ENCODE measurements around the gene MAMDC4. TPM values are rescaled to one million over a fixed set of nuclear protein-coding genes. Genes with fewer than 3 reads are reported as not detected.
"Not testable (repeated sequence)": the region's sequence is repeated elsewhere in the genome, so short reads cannot be mapped to it uniquely, and the experiment has no call there.

The MAMDC4 gene
- 0.52 TPM for total RNA-seq

GRCh38 chr9:136851941-136852663 lies at the start of gene MAMDC4:
TSS of gene MAMDC4 (plus strand) at chr9:136852346. CDS start at chr9:136852417, 71 bp downstream.
- Histone ChIP-seq H3K36me3 (ENCODE audit: control insufficient read depth in 3 of 3, insufficient read depth in 3 of 3, low read length in 3 of 3) (peaks cover 6 to 17% (median 7%) of the 10 kb centered on the region in 3 donors), H3K9me3 (ENCODE audit: control insufficient read depth in 3 of 3, low read length in 3 of 3) (no peaks in the 10 kb centered on the region), H3K4me3 (ENCODE audit: low read length in 3 of 3) (no peak within 1 kb of the TSS), H3K4me1 (ENCODE audit: control insufficient read depth in 3 of 3, insufficient read depth in 3 of 3, low read length in 3 of 3) (peaks cover 36 to 46% (median 36%) of the 10 kb centered on the region in 3 donors), H3K9ac (ENCODE audit: low read depth in 1 of 3, low read length in 3 of 3) (peak within 1 kb of the TSS in 1 of 3 donors; percentile 93), H3K27ac (ENCODE audit: low read depth, low read length) (peak within 1 kb of the TSS; percentile 40), H3K27me3 (ENCODE audit: control insufficient read depth in 3 of 3, insufficient read depth in 3 of 3, low read length in 3 of 3) (peaks cover 0 to 6% (median 5%) of the 10 kb centered on the region in 3 donors)

- H3K9ac ChIP-seq (ENCODE audit: low read depth in 1 of 3, low read length in 3 of 3); H3K4me3 ChIP-seq (ENCODE audit: low read length in 3 of 3); H3K27ac ChIP-seq (ENCODE audit: low read depth, low read length); H3K9me3 ChIP-seq (ENCODE audit: control insufficient read depth in 3 of 3, low read length in 3 of 3); H3K36me3 ChIP-seq (ENCODE audit: control insufficient read depth in 3 of 3, insufficient read depth in 3 of 3, low read length in 3 of 3): not testable (repeated sequence)
- Histone ChIP-seq H3K4me1 (ENCODE audit: control insufficient read depth in 3 of 3, insufficient read depth in 3 of 3, low read length in 3 of 3) (peaks cover 30 to 33% (median 30%) of the 10 kb centered on the region in 3 donors), H3K27me3 (ENCODE audit: control insufficient read depth in 3 of 3, insufficient read depth in 3 of 3, low read length in 3 of 3) (peaks cover 22 to 37% (median 32%) of the 10 kb centered on the region in 3 donors)
Measured at GRCh38 chr9:136803009-136803550, 49.1 kb upstream of the MAMDC4 start.

DNA sequence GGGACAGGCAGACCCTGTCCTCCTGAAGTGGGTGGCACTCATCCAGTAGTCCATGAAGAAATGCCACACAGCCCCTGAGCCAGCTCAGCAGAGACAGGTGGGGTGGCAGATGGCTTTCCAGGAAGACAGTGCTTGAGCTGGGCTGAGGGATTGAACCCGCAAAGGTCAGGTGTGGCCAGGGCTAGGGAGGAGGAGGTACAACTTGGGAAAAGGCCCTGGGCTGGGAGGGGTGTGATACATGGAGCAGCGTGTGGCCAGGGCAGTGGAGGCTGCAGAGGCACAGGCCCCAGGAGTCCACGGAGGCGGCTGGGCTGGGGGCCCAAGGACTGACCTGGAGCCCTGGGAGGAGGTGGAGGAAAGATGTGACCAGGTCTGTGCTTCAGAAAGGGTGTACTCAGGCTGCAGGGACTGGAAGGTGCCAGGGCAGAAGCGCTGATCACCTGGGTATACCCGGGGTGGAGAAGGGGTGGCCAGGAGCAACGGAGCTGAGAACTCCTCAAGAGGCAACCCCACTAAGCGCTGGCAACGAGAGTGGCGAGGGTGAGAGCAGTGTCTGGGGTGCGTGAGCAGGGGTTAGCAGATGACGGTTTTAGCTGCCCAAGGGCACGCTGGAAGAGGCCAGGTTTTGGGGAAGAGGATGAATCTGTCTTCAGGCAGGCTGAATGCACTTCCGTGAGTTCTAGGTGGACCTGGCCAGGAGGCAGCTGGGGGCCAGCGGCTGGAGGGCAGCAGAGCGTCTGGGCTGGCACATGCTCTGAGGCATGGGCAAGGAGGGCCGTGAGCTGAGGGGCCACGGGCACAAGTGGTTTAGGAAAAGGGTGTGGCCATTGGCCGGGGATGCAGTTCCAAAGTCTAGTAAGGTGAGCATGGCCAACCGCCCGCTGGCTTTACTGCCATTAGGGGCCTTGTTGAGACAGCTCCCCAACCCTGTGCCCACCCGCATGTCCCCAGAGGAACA lies 48.3 kb upstream of the MAMDC4 start:
- Histone ChIP-seq H3K4me3 (ENCODE audit: low read length in 3 of 3) (no peak overlapping the region), H3K27me3 (ENCODE audit: control insufficient read depth in 3 of 3, insufficient read depth in 3 of 3, low read length in 3 of 3) (peaks cover 17 to 32% (median 26%) of the 10 kb centered on the region in 3 donors), H3K9ac (ENCODE audit: low read depth in 1 of 3, low read length in 3 of 3) (no peak overlapping the region), H3K4me1 (ENCODE audit: control insufficient read depth in 3 of 3, insufficient read depth in 3 of 3, low read length in 3 of 3) (peaks cover 30 to 33% (median 31%) of the 10 kb centered on the region in 3 donors), H3K36me3 (ENCODE audit: control insufficient read depth in 3 of 3, insufficient read depth in 3 of 3, low read length in 3 of 3) (peaks cover 0 to 6% (median 0%) of the 10 kb centered on the region in 3 donors), H3K27ac (ENCODE audit: low read depth, low read length) (no peak overlapping the region), H3K9me3 (ENCODE audit: control insufficient read depth in 3 of 3, low read length in 3 of 3) (no peaks in the 10 kb centered on the region)

DNA sequence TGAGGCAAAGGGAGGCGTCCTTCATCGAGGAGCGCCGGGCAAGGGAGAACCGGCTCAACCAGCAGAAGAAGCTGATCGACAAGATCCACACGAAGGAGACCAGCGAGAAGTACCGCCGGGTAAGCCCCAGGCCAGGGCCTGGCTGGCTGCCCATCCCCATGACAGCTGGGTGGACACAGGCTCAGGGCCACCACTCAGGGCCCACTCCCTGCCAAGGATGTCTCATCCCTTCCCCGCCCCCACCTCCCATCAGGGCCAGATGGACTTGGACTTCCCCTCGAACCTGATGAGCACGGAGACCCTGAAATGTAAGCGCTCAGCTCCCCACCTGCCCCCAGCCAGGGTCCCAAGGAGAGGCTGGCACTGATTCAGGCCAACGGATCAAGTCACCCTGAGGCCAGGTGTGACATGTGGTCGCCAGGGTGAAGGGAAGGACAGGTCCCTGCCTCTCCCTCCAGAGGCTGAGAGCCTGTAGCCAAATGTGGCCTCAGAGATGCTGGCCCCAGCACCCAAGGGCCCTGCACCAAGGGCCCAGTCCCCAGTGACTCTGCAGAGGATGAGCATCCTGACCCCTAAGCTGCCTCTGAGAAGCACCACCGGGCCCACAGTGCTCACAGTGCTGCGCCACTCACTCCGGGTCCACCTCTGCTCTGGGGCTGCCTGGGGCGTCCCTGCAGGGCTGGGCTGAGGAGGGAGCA lies 47.5 kb upstream of the MAMDC4 start:
- no peaks in the 10 kb centered on the region for H3K9me3 ChIP-seq (ENCODE audit: control insufficient read depth in 3 of 3, low read length in 3 of 3)
- peaks cover 33% of the 10 kb centered on the region in 3 donors for H3K4me1 ChIP-seq (ENCODE audit: control insufficient read depth in 3 of 3, insufficient read depth in 3 of 3, low read length in 3 of 3)
- H3K36me3 ChIP-seq (ENCODE audit: control insufficient read depth in 3 of 3, insufficient read depth in 3 of 3, low read length in 3 of 3): peaks cover 0 to 6% (median 0%) of the 10 kb centered on the region in 3 donors
- H3K9ac ChIP-seq (ENCODE audit: low read depth in 1 of 3, low read length in 3 of 3): no peak overlapping the region
- H3K27me3 ChIP-seq (ENCODE audit: control insufficient read depth in 3 of 3, insufficient read depth in 3 of 3, low read length in 3 of 3): peaks cover 9 to 24% (median 17%) of the 10 kb centered on the region in 3 donors
- H3K4me3 ChIP-seq (ENCODE audit: low read length in 3 of 3): no peak overlapping the region
- no peak overlapping the region for H3K27ac ChIP-seq (ENCODE audit: low read depth, low read length)

- peaks cover 32 to 35% (median 33%) of the 10 kb centered on the region in 3 donors for H3K4me1 ChIP-seq (ENCODE audit: control insufficient read depth in 3 of 3, insufficient read depth in 3 of 3, low read length in 3 of 3)
- peaks cover 9 to 21% (median 14%) of the 10 kb centered on the region in 3 donors for H3K27me3 ChIP-seq (ENCODE audit: control insufficient read depth in 3 of 3, insufficient read depth in 3 of 3, low read length in 3 of 3)
- H3K9ac ChIP-seq (ENCODE audit: low read depth in 1 of 3, low read length in 3 of 3): no peak overlapping the region
- peaks cover 0 to 6% (median 0%) of the 10 kb centered on the region in 3 donors for H3K36me3 ChIP-seq (ENCODE audit: control insufficient read depth in 3 of 3, insufficient read depth in 3 of 3, low read length in 3 of 3)
- H3K27ac ChIP-seq (ENCODE audit: low read depth, low read length): no peak overlapping the region
- no peaks in the 10 kb centered on the region for H3K9me3 ChIP-seq (ENCODE audit: control insufficient read depth in 3 of 3, low read length in 3 of 3)
- no peak overlapping the region for H3K4me3 ChIP-seq (ENCODE audit: low read length in 3 of 3)
Measured at GRCh38 chr9:136805207-136805740, 46.9 kb upstream of the MAMDC4 start.

DNA sequence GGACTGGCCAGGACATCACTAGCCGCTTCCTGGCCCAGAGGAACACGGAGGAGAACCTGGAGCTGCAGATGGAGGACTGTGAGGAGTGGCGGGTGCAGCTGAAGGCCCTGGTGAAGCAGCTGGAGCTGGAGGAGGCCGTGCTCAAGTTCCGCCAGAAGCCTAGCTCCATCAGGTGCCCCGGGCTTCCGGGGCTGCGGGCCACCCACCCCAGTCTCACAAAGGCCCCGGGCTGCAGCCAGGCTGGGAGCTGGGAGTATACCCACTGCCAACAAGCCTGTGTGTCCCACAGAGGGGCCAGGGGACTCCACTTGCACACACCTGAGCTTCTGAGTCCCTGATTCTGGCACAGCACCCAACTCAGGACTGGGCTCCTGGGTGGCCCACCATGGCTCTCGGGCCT lies 46.1 kb upstream of the MAMDC4 start:
- peaks cover 25 to 35% (median 29%) of the 10 kb centered on the region in 3 donors for H3K4me1 ChIP-seq (ENCODE audit: control insufficient read depth in 3 of 3, insufficient read depth in 3 of 3, low read length in 3 of 3)
- H3K9me3 ChIP-seq (ENCODE audit: control insufficient read depth in 3 of 3, low read length in 3 of 3): no peaks in the 10 kb centered on the region
- peaks cover 0 to 6% (median 2%) of the 10 kb centered on the region in 3 donors for H3K36me3 ChIP-seq (ENCODE audit: control insufficient read depth in 3 of 3, insufficient read depth in 3 of 3, low read length in 3 of 3)
- peak overlapping the region in 1 of 3 donors; percentile 89 for H3K4me3 ChIP-seq (ENCODE audit: low read length in 3 of 3)
- peaks cover 6 to 13% (median 6%) of the 10 kb centered on the region in 3 donors for H3K27me3 ChIP-seq (ENCODE audit: control insufficient read depth in 3 of 3, insufficient read depth in 3 of 3, low read length in 3 of 3)
- H3K9ac ChIP-seq (ENCODE audit: low read depth in 1 of 3, low read length in 3 of 3): peak overlapping the region in 2 of 3 donors; percentile 83 to 91
- no peak overlapping the region for H3K27ac ChIP-seq (ENCODE audit: low read depth, low read length)

DNA sequence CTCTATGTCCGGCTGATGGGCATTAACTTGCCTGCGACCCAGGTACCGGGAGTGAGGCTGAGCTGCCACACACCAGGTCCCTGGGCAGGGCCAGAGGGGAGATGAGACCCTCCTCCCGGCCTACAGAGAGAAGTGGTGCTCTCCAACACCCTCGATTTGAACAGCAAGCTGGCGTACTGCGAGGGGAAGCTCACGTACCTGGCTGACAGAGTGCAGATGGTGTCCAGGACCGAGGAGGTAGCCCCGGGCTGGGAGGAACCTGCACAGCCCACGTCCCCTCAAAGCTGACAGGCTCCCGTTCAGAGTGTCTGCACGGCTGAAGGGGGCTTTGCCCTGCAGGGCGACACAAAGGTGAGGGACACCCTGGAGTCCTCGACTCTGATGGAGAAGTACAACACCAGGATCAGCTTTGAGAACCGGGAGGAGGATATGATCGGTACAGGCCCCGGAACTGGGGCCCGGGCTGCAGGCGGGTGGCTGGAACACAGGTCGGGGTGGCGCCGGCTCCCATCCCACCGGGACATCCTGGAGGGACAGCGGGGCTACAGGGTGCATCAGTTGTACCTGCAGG lies 45.4 kb upstream of the MAMDC4 start:
- no peaks in the 10 kb centered on the region for H3K9me3 ChIP-seq (ENCODE audit: control insufficient read depth in 3 of 3, low read length in 3 of 3)
- H3K4me1 ChIP-seq (ENCODE audit: control insufficient read depth in 3 of 3, insufficient read depth in 3 of 3, low read length in 3 of 3): peaks cover 25 to 36% (median 29%) of the 10 kb centered on the region in 3 donors
- peak overlapping the region; percentile 81 for H3K27ac ChIP-seq (ENCODE audit: low read depth, low read length)
- H3K27me3 ChIP-seq (ENCODE audit: control insufficient read depth in 3 of 3, insufficient read depth in 3 of 3, low read length in 3 of 3): peaks cover 6 to 9% (median 6%) of the 10 kb centered on the region in 3 donors
- peak overlapping the region; percentile 77 to 91 (median 83) for H3K9ac ChIP-seq (ENCODE audit: low read depth in 1 of 3, low read length in 3 of 3)
- H3K4me3 ChIP-seq (ENCODE audit: low read length in 3 of 3): peak overlapping the region; percentile 75 to 89 (median 85)
- H3K36me3 ChIP-seq (ENCODE audit: control insufficient read depth in 3 of 3, insufficient read depth in 3 of 3, low read length in 3 of 3): peaks cover 0 to 6% (median 2%) of the 10 kb centered on the region in 3 donors

- H3K4me1 ChIP-seq (ENCODE audit: control insufficient read depth in 3 of 3, insufficient read depth in 3 of 3, low read length in 3 of 3): peaks cover 25 to 36% (median 29%) of the 10 kb centered on the region in 3 donors
- H3K27ac ChIP-seq (ENCODE audit: low read depth, low read length): peak within 1 kb of the TSS; percentile 81
- peaks cover under 1 to 1% (median under 1%) of the 10 kb centered on the region in 3 donors for H3K27me3 ChIP-seq (ENCODE audit: control insufficient read depth in 3 of 3, insufficient read depth in 3 of 3, low read length in 3 of 3)
Measured at GRCh38 chr9:136807281-136808074, 44.7 kb upstream of the MAMDC4 start, which contains the start of gene RABL6. TSS of gene RABL6 (plus strand) at chr9:136807948. CDS start at chr9:136808197, 249 bp downstream.

More at GRCh38 chr9:136807281-136808074, 44.7 kb upstream of the MAMDC4 start, which contains the start of gene RABL6:
- H3K4me3 ChIP-seq (ENCODE audit: low read length in 3 of 3): peak within 1 kb of the TSS; percentile 78 to 89 (median 87)
- H3K9me3 ChIP-seq (ENCODE audit: control insufficient read depth in 3 of 3, low read length in 3 of 3): no peaks in the 10 kb centered on the region
- H3K9ac ChIP-seq (ENCODE audit: low read depth in 1 of 3, low read length in 3 of 3): peak within 1 kb of the TSS; percentile 77 to 91 (median 83)
- peaks cover 0 to 6% (median 2%) of the 10 kb centered on the region in 3 donors for H3K36me3 ChIP-seq (ENCODE audit: control insufficient read depth in 3 of 3, insufficient read depth in 3 of 3, low read length in 3 of 3)

Data from skeletal muscle tissue (tissue), 4 donors.